IgD-negative memory B cell (primary cell): Measurements from ENCODE around the gene IRAK2. TPM values are rescaled to one million over a fixed set of nuclear protein-coding genes. Genes with fewer than 3 reads are reported as not detected.
A peak's percentile ranks its signal among the peaks of the same experiment; 100 is the strongest.

Experiments
- H3K27ac Mint-ChIP-seq, 3 donors: one replicate each; pipeline ENCODE4 v1.8.0; 2020 to 2022; ENCODE audit warnings: mild to moderate bottlenecking in 3 of 3, mixed read lengths in 3 of 3, moderate library complexity in 1 of 3
- H3K27me3 Mint-ChIP-seq: one replicate; pipeline ENCODE4 v1.8.0; 2021; ENCODE audit warnings: mixed read lengths
- H3K36me3 Mint-ChIP-seq: one replicate; pipeline ENCODE4 v1.8.0; 2020; ENCODE audit warnings: mild to moderate bottlenecking, mixed read lengths
- H3K4me1 Mint-ChIP-seq, 3 donors: one replicate each; pipeline ENCODE4 v1.8.0; 2020 to 2022; ENCODE audit warnings: mixed read lengths in 3 of 3, mild to moderate bottlenecking in 1 of 3
- H3K4me3 Mint-ChIP-seq, 4 donors: one replicate each; pipeline ENCODE4 v1.8.0; 2020 to 2022; ENCODE audit warnings: mild to moderate bottlenecking in 4 of 4, mixed read lengths in 4 of 4, moderate library complexity in 3 of 4
- H3K9me3 Mint-ChIP-seq, 3 donors: one replicate each; pipeline ENCODE4 v1.8.0; 2020 to 2021; ENCODE audit warnings: mixed read lengths in 3 of 3, mild to moderate bottlenecking in 1 of 3
- polyA plus RNA-seq: library from polyadenylated mRNA; unstranded; fragments of 300-500 nt; fragmentation: Illumina TruSeq; gene quantifications from one replicate; pipeline ENCODE4 v1.2.3, GENCODE V29; 2021

IRAK2 gene
- polyA plus RNA-seq, 1 donor from 2014 or later = 8.4 TPM

DNA sequence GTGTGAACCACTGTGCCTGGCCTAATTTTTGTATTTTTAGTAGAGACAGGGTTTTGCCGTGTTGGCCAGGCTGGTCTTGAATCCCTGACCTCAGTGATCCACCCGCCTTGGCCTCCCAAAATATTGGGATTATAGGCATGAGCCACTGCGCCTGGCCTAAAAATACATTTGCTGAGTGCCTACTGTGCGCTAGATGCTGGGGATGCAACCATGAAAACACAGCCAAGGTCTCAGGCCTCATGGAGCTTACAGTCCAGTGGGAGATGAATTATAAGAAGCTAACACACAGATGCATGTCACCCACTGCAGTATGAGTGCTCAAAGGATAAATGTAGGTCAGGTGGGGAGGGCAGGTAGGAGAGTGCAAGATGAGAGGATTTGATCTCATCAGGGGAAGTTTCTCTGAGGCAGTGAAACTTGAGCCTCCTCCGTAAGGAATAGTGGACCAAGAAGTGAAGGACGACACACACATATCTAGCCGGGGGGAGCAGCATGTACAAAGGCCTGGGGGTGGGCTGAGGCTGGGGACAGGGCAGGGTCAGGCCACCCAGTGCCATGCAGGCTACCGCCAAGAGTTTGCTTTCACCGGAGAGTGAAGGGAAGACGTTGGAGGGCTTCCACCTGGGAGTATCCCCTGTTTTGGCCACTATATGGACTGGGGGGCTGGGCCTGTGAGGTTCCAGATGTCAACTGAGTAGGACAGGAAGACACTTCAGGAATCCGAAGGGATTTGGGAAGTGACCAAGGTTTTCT is 24.3 kb downstream of the IRAK2 start:
- peaks cover 7% of the 10 kb centered on the region for H3K36me3 Mint-ChIP-seq
- H3K4me3 Mint-ChIP-seq = peak overlapping the region in 3 of 4 donors; percentile 44 to 82 (median 76)
- H3K9me3 Mint-ChIP-seq = no peaks in the 10 kb centered on the region
- peaks cover 2% of the 10 kb centered on the region for H3K27me3 Mint-ChIP-seq
- peak overlapping the region; percentile 60 to 87 (median 63) for H3K27ac Mint-ChIP-seq
- H3K4me1 Mint-ChIP-seq = peaks cover 50 to 60% (median 53%) of the 10 kb centered on the region in 3 donors

DNA sequence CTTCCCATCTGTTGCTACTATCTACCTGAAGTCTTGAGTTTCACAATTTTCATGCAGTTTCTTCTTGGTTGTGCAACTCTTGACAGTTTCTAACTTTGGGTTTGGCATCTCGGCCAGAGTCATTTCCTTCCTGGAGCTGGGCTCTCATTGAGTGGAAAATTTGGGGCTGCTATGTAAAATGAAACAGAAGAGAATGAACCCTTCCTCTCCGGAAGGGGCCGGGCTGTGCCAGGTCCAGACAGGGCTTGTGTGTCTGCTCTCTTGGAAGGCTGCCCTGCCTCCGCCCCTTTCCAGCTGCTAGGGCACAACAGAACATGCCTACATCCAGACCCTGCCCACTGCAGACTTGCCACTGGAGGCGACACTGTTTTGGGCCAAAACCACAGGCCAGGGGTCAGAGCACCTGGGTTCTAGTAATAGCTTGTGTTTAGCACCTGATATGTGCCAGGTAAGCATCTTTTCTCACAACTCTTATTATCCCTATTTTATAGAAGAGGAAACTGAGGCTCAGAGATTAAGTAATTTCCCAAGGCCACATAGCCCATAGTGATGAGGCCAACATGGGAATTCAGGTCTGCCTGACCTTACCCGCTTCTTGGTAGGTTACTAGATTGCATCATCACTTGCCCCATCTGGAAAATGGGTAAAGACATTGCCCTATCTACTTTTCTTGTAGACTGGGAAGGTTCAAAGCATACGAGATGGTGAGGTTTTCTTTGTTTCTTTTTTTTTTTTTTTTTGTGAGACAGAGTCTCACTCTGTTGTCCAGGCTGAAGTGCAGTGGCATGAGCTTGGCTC is 25.0 kb downstream of the IRAK2 start:
- peak overlapping the region in 3 of 4 donors; percentile 44 to 82 (median 76) for H3K4me3 Mint-ChIP-seq
- peak overlapping the region; percentile 60 to 87 (median 73) for H3K27ac Mint-ChIP-seq
- H3K36me3 Mint-ChIP-seq = peaks cover 7% of the 10 kb centered on the region
- no peaks in the 10 kb centered on the region for H3K9me3 Mint-ChIP-seq
- peaks cover 2% of the 10 kb centered on the region for H3K27me3 Mint-ChIP-seq
- peaks cover 55 to 66% (median 60%) of the 10 kb centered on the region in 3 donors for H3K4me1 Mint-ChIP-seq

DNA sequence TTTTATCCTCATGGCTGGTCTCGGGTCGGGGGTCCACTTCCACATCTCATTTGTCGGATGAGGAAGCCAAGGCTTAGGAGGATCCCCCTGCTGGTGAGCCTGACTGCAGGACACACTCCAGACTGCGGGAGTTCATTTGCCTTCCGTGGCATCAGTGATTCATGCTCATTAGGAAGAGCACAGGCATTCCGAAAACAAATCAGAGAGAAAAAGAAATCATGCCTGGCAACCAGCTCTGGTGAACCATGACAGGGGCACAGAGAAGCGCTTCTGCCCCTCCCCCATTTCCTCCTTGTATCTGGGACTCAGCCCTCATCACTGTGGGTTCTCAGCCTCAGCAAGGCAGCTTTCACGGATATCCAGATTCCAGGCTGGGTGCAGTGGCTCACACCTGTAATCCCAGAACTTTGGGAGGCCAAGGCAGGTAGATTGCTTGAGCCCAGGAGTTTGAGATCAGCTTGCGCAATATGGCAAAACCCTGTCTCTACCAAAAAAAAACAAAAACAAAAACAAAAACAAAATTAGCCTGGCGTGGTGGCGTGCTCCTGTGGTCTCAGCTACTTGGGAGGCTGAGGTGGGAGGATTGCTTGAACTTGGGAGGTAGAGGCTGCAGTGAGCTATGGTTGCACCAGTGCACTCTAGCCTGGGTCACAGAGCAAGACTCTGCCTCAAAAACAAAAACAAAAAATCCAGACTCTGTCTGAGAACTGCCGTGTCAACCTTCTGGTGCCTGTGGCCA is 28.4 kb downstream of the IRAK2 start:
- H3K27me3 Mint-ChIP-seq = peaks cover 2% of the 10 kb centered on the region
- H3K9me3 Mint-ChIP-seq = no peaks in the 10 kb centered on the region
- H3K4me1 Mint-ChIP-seq = peaks cover 52 to 72% (median 70%) of the 10 kb centered on the region in 3 donors
- peak overlapping the region; percentile 67 to 94 (median 84) for H3K4me3 Mint-ChIP-seq
- H3K36me3 Mint-ChIP-seq = peaks cover 2% of the 10 kb centered on the region
- H3K27ac Mint-ChIP-seq = peak overlapping the region; percentile 99 to 100 (median 99)

DNA sequence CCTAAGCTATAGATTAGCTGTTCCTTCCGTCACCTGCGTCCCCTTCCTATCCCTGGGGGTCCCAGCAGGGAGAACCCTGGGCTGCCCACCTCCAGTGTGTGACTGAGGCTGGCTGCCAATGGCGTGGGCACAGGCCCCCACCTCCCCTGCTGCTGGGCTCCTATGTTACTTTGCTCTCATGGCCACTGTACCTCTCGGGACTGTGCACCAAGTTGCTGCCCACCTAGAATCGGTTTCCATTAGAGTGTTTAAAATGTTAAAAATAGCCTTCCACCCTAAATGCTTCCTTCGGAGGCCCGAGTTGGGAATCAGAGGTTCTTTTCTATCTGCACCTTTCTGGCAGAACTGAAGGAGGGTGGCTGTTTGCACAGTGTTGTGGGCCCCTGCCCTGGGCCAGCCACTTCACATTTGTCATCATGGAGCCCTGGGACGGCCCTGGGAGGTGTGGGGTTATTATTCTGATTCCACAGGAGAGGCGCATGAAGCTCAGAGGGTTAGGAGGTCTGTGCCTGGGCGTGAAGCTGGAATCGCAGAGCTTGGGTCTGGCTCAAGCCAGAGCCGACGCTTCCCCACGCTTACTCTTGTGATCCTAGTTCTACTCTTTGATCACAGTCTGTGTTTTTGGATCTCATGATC is 29.1 kb downstream of the IRAK2 start:
- no peaks in the 10 kb centered on the region for H3K9me3 Mint-ChIP-seq
- H3K4me1 Mint-ChIP-seq = peaks cover 59 to 77% (median 75%) of the 10 kb centered on the region in 3 donors
- peaks cover 2% of the 10 kb centered on the region for H3K36me3 Mint-ChIP-seq
- peaks cover 2% of the 10 kb centered on the region for H3K27me3 Mint-ChIP-seq
- H3K4me3 Mint-ChIP-seq = peak overlapping the region; percentile 67 to 94 (median 84)
- peak overlapping the region; percentile 99 to 100 (median 99) for H3K27ac Mint-ChIP-seq

DNA sequence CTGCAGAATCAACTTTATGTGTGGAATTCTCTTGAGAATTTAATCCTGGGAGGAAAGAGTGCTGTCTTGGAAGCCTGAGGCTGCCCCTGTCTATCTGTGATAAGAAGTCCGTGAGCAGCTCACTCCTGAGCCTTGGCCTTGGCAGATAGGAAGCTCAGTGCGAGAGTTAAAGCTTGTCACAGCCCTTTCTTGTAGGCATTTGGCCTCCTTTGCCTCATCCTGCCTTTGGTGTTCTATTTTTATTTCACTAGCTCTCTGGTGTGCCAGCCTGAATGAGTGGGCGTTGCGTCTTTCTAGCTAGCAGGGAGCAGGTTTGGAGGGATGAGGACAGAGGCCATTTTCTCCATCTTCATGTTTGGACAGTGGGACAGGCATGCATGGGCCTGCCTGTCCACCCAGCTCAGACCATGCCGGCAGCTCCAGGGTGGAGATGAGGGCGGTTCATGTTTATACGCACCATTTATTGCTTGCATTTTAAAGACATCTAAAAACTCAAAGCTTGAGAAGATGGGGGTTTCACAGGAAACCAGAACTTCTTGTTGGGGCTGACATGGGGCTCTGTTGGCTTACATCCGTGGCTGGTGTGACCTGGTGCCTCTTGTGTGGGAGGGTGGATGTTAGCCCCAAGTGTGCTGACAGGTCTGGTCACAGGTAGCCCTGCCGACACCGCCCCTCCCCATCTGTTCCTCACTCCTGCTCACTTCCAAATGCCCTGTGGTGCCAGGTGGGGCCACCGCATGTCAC is 29.8 kb downstream of the IRAK2 start:
- Mint-ChIP-seq H3K27ac (peak overlapping the region; percentile 99 to 100 (median 99)), H3K4me1 (peaks cover 62 to 77% (median 75%) of the 10 kb centered on the region in 3 donors), H3K4me3 (peak overlapping the region; percentile 57 to 94 (median 84)), H3K36me3 (peaks cover 2% of the 10 kb centered on the region), H3K9me3 (no peaks in the 10 kb centered on the region), H3K27me3 (peaks cover 2% of the 10 kb centered on the region)

DNA sequence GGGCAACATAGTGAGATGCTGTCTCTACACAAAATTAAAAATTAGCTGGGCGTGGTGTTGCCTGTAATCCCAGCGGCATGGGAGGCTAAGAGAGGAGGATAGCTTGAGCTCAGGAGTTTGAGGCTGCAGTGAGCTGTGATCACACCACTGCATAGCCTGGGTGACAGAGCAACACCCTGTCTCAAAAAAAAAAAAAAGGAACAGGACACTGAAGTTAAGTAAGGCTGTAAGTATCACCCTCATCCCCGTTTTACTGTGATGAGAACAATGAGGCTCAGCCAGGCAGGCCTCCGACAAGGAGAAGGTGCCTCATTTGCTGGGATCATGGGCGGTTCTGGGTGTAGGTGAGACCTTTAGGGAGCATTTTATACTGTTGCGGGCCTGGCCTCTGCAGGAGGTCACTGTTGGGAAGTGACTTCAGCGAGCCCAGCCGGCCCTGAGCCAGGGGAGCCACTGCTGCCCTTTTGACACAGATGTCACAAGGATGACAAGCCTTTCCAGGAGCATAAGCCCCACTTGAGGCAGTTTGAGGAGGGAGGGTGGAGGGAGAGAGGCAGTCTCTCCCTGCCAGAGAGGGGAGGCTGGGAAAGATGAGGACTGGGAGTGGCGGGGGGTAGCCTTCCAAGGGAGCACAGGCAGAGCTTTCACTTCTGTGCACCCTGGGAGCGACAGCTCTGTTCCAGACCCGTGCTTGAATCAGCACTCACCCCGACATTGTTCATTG is 30.8 kb downstream of the IRAK2 start:
- Mint-ChIP-seq H3K4me1 (peaks cover 59 to 78% (median 76%) of the 10 kb centered on the region in 3 donors), H3K9me3 (no peaks in the 10 kb centered on the region), H3K27ac (peak overlapping the region; percentile 99 to 100 (median 99)), H3K4me3 (peak overlapping the region in 3 of 4 donors; percentile 83 to 85 (median 84)), H3K36me3 (peaks cover 2% of the 10 kb centered on the region), H3K27me3 (peaks cover 2% of the 10 kb centered on the region)

DNA sequence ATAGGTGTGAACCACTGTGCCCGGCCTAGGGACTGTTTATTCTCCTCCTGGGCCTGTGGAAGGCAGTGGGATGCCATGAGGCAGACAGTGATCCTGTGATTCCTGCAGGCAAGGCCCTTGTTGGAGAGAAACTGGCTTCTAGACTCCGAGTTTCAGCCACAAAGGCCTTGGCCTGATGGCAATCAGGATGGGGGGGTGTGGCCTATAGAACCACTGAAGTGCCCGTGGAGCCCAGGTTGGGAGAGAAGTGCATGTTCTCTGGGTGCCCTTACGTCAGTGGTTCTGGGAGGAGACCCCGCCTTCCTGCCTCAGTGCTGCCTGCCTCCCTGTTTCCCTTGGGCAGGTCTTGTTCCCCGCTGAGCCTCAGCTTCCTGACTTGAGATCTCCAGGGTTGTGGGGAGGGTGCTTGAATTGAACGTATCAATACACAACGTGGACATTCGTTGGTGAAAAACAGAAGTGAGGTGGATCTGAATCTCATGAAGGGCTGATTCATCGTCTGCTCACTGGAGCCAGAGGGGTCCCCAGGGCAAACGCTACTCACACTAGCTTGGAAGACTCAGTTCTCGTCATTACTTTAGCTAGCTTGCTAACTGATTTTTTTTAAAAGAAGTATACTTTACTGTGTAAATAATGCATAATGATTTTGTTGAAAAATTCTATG is 31.8 kb downstream of the IRAK2 start:
- peaks cover 2% of the 10 kb centered on the region for H3K27me3 Mint-ChIP-seq
- H3K36me3 Mint-ChIP-seq = peaks cover 4% of the 10 kb centered on the region
- peaks cover 61 to 80% (median 79%) of the 10 kb centered on the region in 3 donors for H3K4me1 Mint-ChIP-seq
- peak overlapping the region; percentile 95 to 99 (median 99) for H3K27ac Mint-ChIP-seq
- H3K9me3 Mint-ChIP-seq = no peaks in the 10 kb centered on the region
- H3K4me3 Mint-ChIP-seq = peak overlapping the region in 3 of 4 donors; percentile 23 to 72 (median 50)

DNA sequence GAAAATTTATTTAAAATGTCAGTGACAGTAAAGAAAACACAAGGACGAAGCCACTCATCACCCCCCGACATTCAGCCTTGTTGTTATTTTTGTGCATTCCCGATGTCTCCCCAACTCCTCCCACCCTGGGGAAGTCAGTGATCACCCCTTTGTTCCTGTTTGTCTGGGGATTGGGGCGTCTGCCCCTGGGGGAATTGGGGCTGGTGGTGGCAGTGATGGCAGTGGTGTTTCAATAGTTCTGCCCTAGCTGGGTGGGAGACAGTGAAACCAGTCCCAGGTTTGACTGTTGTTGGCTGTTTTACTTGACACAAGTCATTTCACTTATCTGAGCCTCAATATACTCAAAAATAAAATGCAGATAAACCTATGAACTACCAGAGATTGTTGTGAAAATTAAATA is 33.5 kb downstream of the IRAK2 start:
- Mint-ChIP-seq H3K27ac (peak overlapping the region; percentile 97 to 100 (median 99)), H3K9me3 (no peaks in the 10 kb centered on the region), H3K4me3 (peak overlapping the region; percentile 65 to 88 (median 77)), H3K4me1 (peaks cover 53 to 66% (median 64%) of the 10 kb centered on the region in 3 donors), H3K27me3 (no peaks in the 10 kb centered on the region), H3K36me3 (peaks cover 4% of the 10 kb centered on the region)

DNA sequence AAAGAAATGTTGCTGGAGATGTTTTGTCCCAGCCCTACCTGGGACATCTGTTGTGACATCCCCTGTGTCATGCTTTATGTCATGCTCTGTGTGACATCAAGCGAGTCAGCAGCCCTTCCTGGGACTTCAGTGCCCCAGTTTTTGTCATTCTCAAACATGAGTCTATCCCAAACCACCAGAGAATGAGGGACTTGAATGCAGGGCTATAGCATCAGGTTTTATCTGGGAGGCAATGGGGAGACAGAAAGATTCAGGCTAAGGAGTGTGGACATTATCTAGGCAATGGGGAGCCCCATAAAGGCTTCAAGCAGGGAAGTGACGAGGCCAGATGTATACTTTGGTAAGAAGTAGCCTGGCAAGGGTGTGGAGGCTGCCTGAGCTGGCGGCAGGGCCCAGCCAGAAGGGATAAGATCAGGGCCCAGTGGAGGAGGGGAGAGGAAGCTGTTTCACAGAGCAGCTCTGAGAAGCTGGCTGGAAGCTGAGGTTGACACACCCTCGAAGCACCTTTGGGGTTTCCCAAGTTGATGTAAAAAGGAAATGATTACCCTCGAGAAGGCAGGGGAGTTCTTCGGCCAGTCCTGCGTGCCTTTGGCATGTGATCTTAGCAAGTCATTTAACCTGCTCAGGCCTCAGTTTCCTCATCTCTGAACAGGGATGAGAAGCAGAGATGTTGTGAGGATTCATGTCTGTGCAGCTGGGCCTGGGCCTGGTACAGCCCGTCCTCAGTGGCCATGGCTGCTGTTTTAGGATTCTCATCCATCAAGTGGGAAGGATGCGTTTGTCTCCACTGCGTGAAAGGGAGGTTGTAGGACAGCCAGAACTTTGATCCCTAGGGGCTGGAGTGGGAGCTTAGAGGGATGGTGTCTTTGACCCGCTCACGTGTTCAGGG is 34.3 kb downstream of the IRAK2 start:
- Mint-ChIP-seq H3K36me3 (peaks cover 4% of the 10 kb centered on the region), H3K4me3 (peak overlapping the region; percentile 65 to 88 (median 77)), H3K9me3 (no peaks in the 10 kb centered on the region), H3K27me3 (no peaks in the 10 kb centered on the region), H3K27ac (peak overlapping the region; percentile 97 to 100 (median 99)), H3K4me1 (peaks cover 45 to 58% (median 56%) of the 10 kb centered on the region in 3 donors)

DNA sequence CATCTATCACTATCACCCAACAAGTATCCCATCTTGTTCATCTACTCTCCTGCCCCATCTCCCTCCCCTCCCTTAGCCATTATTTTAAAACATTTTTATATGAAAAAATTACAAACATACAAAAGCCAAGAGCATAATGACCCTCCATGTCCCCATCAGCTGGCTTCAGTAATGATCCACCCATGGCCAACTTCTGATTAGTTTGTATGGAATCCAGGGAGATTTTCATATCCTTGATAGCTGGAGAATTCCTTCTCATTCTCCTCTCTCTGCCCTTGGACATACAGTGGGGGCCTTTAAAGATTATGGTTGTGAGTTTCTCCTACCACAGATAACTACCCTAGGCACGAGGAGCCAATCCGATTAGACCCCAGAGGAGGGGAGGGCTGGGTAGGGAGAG is 40.2 kb downstream of the IRAK2 start:
- Mint-ChIP-seq H3K9me3 (no peaks in the 10 kb centered on the region), H3K36me3 (peaks cover 8% of the 10 kb centered on the region), H3K27me3 (no peaks in the 10 kb centered on the region), H3K27ac (peak overlapping the region in 1 of 3 donors; percentile 57), H3K4me3 (no peak overlapping the region), H3K4me1 (peaks cover 9 to 11% (median 10%) of the 10 kb centered on the region in 3 donors)

DNA sequence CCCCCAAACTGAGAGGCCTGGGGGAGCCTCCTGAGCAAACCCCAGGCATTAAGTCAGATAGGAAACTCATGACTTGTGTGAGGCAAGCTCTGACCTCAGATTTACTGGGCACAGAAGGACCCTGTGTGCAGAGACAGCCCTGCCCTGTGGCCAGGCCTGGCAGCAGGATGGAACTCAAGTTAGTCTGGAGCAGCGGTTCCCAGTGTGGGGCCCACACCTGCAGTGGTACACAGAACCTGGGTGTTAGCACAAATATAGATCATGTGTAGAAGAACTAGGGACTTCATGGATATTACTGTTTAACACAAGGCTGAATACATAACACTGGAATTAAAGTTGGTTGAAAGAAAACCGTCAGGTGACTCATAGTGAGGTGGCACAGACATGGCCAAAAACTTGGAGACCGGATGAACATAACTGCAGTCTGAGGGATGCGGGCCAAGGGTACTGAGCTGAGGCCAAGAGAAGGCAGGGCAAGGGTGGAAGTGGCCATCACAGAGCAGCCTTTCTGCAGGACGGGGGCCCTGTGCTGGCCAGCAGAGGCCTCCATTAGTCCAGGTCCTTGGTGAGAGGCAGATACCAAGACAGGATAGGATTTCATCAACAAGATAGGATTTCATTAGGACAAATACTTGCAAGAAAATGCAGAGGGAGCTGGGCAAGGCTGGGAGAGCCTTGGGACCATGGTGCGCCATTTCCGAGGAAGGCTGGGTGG is 40.9 kb downstream of the IRAK2 start:
- Mint-ChIP-seq H3K36me3 (peaks cover 8% of the 10 kb centered on the region), H3K27me3 (no peaks in the 10 kb centered on the region), H3K4me3 (no peak overlapping the region), H3K4me1 (peaks cover 9 to 10% (median 9%) of the 10 kb centered on the region in 3 donors), H3K9me3 (no peaks in the 10 kb centered on the region), H3K27ac (peak overlapping the region in 1 of 3 donors; percentile 57)
